Lower leg skin (tissue), 3 donors: Measurements from ENCODE around the gene RUNX1.

ENCODE experiments used
- POLR2A ChIP-seq, 2 donors: fragments of 450-650 bp; IDR thresholded peaks; one replicate each; pipeline ENCODE4 v1.6.1; 2016 to 2017; ENCODE audit warnings: antibody characterized with exemption in 2 of 2, mild to moderate bottlenecking in 1 of 2, moderate library complexity in 1 of 2
- TF ChIP-seq, protein P1 (sequence below), 3 donors: fragments of 450-650 bp; IDR thresholded peaks; one replicate each; pipeline ENCODE4 v1.5.1; 2016; ENCODE audit warnings: antibody characterized with exemption in 3 of 3, mild to moderate bottlenecking in 3 of 3, moderate library complexity in 2 of 3

DNA sequence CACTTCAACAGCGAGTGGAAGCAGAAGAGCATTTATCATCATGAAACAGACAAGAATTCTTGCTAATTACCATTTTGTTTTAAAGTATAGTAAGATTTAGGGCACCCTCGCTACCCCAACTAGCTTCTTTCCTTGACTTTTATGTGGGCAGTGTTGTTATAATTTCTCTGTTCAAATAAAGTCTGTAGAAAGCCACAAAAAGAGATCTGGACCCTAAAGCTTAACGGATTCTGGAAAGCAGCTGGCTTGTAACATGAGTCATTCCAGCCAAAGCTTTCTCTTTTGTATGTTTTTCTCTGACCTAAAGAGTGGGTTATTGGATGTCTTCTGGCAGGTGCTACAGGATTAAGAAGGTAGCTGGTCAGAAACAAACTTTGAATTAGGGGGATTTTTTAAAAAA, 37.4 kb downstream of the RUNX1 start:
- no peak for TF ChIP-seq POLR2A (IDR thresholded peaks at IDR 0.05)
- TF ChIP-seq, protein P1, sequence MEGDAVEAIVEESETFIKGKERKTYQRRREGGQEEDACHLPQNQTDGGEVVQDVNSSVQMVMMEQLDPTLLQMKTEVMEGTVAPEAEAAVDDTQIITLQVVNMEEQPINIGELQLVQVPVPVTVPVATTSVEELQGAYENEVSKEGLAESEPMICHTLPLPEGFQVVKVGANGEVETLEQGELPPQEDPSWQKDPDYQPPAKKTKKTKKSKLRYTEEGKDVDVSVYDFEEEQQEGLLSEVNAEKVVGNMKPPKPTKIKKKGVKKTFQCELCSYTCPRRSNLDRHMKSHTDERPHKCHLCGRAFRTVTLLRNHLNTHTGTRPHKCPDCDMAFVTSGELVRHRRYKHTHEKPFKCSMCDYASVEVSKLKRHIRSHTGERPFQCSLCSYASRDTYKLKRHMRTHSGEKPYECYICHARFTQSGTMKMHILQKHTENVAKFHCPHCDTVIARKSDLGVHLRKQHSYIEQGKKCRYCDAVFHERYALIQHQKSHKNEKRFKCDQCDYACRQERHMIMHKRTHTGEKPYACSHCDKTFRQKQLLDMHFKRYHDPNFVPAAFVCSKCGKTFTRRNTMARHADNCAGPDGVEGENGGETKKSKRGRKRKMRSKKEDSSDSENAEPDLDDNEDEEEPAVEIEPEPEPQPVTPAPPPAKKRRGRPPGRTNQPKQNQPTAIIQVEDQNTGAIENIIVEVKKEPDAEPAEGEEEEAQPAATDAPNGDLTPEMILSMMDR (IDR thresholded peaks at IDR 0.05), result no peak
